Natural killer cell (primary cell): Measurements from ENCODE around the gene HOXA6. TPM values are rescaled to one million over a fixed set of nuclear protein-coding genes. Genes with fewer than 3 reads are reported as not detected.

ENCODE experiments used
- ATAC-seq, 3 donors: fragments of 150-1000 bp in 2 of 3; fragments of 200-7000 bp in 1 of 3; cut with Tn5 transposase; 1 replicate in 1 of 3; 2 replicates in 2 of 3; pipeline ENCODE4 v1.10.0; 2021; ENCODE audit warnings: mild to moderate bottlenecking in 2 of 3, moderate library complexity in 2 of 3
- DNase-seq, 2 donors: peaks; one replicate each; pipeline versions ENCODE4 v3.0.0 to v3.0.0-alpha.2; 2013 to 2021; ENCODE audit warnings: mixed read lengths in 1 of 2
- H3K27ac ChIP-seq: one replicate; pipeline ENCODE4 v1.5.1; 2013; ENCODE audit warnings: mild to moderate bottlenecking, low read length
- H3K27me3 ChIP-seq: one replicate; pipeline ENCODE4 v1.6.1; 2013; ENCODE audit warnings: low read length; ENCODE audit not compliant: control insufficient read depth, insufficient read depth
- H3K36me3 ChIP-seq: one replicate; pipeline ENCODE4 v1.6.1; 2013; ENCODE audit warnings: low read length; ENCODE audit not compliant: control insufficient read depth, insufficient read depth
- H3K4me1 ChIP-seq: one replicate; pipeline ENCODE4 v1.6.1; 2013; ENCODE audit warnings: low read length; ENCODE audit not compliant: control insufficient read depth, insufficient read depth
- H3K4me3 ChIP-seq: one replicate; pipeline ENCODE4 v1.5.1; 2013; ENCODE audit warnings: low read length
- H3K9me3 ChIP-seq: one replicate; pipeline ENCODE4 v1.6.1; 2013; ENCODE audit warnings: low read length; ENCODE audit not compliant: control insufficient read depth, insufficient read depth
- H3K27ac Mint-ChIP-seq, 2 donors: one replicate each; pipeline ENCODE4 v1.8.0; 2022; ENCODE audit warnings: mild to moderate bottlenecking in 2 of 2, mixed read lengths in 2 of 2, moderate library complexity in 1 of 2
- H3K27me3 Mint-ChIP-seq, 2 donors: one replicate each; pipeline ENCODE4 v1.8.0; 2022; ENCODE audit warnings: low read depth in 2 of 2, mixed read lengths in 2 of 2
- H3K36me3 Mint-ChIP-seq: one replicate; pipeline ENCODE4 v1.8.0; 2022; ENCODE audit warnings: mixed read lengths
- H3K4me1 Mint-ChIP-seq, 2 donors: one replicate each; pipeline ENCODE4 v1.8.0; 2022; ENCODE audit warnings: mixed read lengths in 2 of 2
- H3K4me3 Mint-ChIP-seq: one replicate; pipeline ENCODE4 v1.8.0; 2022; ENCODE audit warnings: mild to moderate bottlenecking, moderate library complexity, mixed read lengths
- H3K9me3 Mint-ChIP-seq, 2 donors: one replicate each; pipeline ENCODE4 v1.8.0; 2022; ENCODE audit warnings: mixed read lengths in 2 of 2
- WGBS: methylation state at CpG from one replicate; pipeline ENCODE4 v1.1.7; 2013; ENCODE audit warnings: missing lambda C conversion rate; ENCODE audit not compliant: insufficient coverage; 5-methylcytosine and 5-hydroxymethylcytosine counted together
- intact Hi-C: fragments of 100-400 bp; cut with micrococcal nuclease; formaldehyde crosslinking; loops from one replicate; pipeline ENCODE4 v1.14.2; 2022
- total RNA-seq, 4 donors: library from RNA; stranded (reverse); fragments of 120-200 nt in 1 of 4; gene quantifications; one replicate each; pipeline versions ENCODE4 v1.2.3 to v1.2.4, GENCODE V29; 2013 to 2022
- TF ChIP-seq, protein P1 (sequence below): fragments of 200-600 bp; IDR thresholded peaks from one replicate; pipeline ENCODE4 v1.8.0; 2022; ENCODE audit warnings: antibody characterized with exemption

Gene HOXA6
- total RNA-seq, 3 donors from 2014 or later (not counting 1 experiment from before 2014, with no cell fraction given), result 0.28 to 0.65 (median 0.43) TPM

DNA sequence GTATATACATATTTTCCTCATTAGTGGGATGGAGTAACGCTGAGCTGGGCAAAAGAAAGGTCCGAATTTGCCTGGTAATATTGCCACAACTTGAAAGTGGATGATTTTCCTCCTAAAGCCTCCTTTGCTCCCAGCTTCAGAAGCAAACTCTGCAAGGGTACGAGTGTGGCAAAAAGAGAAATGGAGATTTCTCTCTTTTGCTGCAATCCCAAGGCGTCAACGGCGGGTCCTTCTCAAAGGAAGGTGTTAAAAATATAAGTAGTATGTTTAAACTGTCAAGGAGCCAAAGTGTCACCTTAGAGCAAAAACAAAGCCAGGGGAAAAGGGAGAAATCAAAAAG lies 32.7 kb downstream of the HOXA6 start:
- H3K9me3 Mint-ChIP-seq, result no peaks in the 10 kb centered on the region
- Histone ChIP-seq H3K27ac (no peak overlapping the region), H3K4me3 (no peak overlapping the region), H3K4me1 (no peaks in the 10 kb centered on the region), H3K36me3 (no peaks in the 10 kb centered on the region), H3K9me3 (no peaks in the 10 kb centered on the region), H3K27me3 (no peaks in the 10 kb centered on the region)
- TF ChIP-seq, protein P1, sequence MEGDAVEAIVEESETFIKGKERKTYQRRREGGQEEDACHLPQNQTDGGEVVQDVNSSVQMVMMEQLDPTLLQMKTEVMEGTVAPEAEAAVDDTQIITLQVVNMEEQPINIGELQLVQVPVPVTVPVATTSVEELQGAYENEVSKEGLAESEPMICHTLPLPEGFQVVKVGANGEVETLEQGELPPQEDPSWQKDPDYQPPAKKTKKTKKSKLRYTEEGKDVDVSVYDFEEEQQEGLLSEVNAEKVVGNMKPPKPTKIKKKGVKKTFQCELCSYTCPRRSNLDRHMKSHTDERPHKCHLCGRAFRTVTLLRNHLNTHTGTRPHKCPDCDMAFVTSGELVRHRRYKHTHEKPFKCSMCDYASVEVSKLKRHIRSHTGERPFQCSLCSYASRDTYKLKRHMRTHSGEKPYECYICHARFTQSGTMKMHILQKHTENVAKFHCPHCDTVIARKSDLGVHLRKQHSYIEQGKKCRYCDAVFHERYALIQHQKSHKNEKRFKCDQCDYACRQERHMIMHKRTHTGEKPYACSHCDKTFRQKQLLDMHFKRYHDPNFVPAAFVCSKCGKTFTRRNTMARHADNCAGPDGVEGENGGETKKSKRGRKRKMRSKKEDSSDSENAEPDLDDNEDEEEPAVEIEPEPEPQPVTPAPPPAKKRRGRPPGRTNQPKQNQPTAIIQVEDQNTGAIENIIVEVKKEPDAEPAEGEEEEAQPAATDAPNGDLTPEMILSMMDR, result no peak
- DNase-seq (no peak), ATAC-seq (no peak)
- whole genome bisulfite sequencing, result 94% methylated on average over 6 of the region's 6 CpGs
- H3K4me1 Mint-ChIP-seq, result no peaks in the 10 kb centered on the region
- H3K4me3 Mint-ChIP-seq, result no peak overlapping the region
- H3K27me3 Mint-ChIP-seq, result peaks cover 0 to 4% of the 10 kb centered on the region in 2 donors
- intact Hi-C loops, result no loop called here
- H3K36me3 Mint-ChIP-seq, result no peaks in the 10 kb centered on the region
- no peak overlapping the region for H3K27ac Mint-ChIP-seq

DNA sequence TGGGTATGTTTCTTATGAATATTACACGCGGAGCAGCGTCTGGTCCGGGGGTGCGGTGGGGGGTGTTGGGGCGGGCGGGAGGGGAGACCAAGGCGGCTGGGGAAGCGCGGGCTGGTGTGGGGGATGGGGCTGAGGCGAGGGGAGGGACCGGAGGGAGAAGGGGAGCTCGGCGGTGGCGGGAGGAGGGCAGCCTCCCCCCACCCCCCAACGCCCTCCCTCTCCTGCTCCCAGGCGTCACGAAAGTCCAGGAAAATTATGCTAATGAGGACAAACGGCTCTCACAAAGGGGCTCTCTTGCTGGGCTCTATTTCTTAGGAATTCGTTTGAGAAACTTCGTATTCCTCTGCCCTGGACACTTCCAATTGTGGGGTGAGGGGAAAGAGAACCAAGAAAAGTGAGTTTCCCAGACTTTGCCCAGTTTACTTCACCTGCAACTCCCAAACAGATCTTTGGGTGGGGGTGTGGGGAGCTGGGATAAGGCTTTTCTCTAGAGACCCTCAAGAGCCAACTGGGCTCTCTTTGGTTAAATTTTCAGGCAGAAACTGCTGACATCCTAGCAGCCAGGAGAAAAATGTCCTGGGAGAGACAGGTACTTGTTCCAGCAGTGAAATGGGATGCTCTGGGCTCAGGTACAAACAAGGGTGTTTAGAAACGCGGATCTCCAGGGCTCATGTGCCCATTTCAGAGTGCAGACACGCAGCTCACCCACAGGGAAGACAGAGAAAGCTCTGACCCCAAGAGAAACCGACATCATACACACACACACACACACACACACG lies 33.4 kb downstream of the HOXA6 start:
- H3K27ac Mint-ChIP-seq, result no peak overlapping the region
- Histone ChIP-seq H3K9me3 (no peaks in the 10 kb centered on the region), H3K36me3 (no peaks in the 10 kb centered on the region), H3K27ac (no peak overlapping the region), H3K27me3 (no peaks in the 10 kb centered on the region), H3K4me1 (no peaks in the 10 kb centered on the region), H3K4me3 (no peak overlapping the region)
- ATAC-seq, result no peak
- no peaks in the 10 kb centered on the region for H3K9me3 Mint-ChIP-seq
- no peak for DNase-seq
- peaks cover 0 to 4% of the 10 kb centered on the region in 2 donors for H3K27me3 Mint-ChIP-seq
- intact Hi-C loops, result no loop called here
- TF ChIP-seq, protein P1, result no peak
- WGBS, result 83% methylated on average over 10 of the region's 26 CpGs
- H3K4me3 Mint-ChIP-seq, result no peak overlapping the region
- H3K36me3 Mint-ChIP-seq, result no peaks in the 10 kb centered on the region
- H3K4me1 Mint-ChIP-seq, result no peaks in the 10 kb centered on the region

DNA sequence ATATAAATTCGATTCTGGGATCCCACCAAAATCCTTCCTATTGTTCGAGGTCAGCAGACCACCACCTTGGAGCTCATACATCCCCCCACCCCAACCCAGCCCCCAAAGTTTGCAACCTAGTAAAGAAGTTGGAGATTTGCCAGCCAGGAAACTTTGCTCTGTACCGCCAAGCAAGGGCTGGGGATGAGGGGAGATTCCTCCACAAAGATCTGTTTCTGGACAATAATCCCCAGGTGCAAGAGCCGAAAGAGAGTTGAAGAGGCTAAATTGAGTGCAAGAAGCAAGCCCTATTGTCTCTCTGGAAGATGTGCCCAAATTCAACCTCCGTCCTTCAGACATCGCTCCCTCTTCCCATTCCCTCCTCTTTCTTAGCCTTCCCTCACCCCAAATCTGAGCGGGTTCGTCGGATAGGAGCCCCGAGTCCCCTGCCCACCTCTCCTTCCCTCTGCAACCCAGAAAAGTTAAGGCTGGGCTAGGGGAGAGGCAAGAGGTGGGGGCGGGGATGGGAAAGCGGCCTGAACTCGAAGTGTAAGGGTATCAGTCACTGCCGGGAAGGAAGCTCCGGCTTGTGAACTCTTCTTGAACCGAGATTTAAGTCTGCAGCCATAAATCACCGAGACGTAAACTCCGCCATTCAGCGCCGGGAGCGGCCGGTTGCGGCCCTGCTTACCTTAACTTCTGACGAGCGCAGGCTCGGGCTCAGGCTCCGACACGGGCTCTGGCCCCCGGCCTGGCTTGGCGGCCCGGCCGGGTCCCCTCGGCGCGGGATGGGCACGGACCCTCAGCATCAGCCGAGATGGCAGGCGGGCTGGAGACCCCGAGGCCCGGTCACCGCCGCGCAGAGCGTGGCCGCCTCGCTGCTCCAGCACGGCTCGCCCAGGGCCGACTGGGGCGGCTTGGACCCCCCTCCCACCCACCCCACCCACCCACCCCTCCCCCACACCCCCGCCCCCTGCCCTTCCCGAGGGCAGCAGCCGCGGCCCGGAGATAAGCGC lies 34.3 kb downstream of the HOXA6 start:
- H3K27ac ChIP-seq, result no peak overlapping the region
- WGBS, result 94% methylated on average over 46 of the region's 57 CpGs
- H3K9me3 Mint-ChIP-seq, result no peaks in the 10 kb centered on the region

More for the DNA sequence above, 34.3 kb downstream of the HOXA6 start:
- Histone ChIP-seq H3K9me3 (no peaks in the 10 kb centered on the region), H3K4me1 (no peaks in the 10 kb centered on the region), H3K27me3 (no peaks in the 10 kb centered on the region), H3K4me3 (no peak overlapping the region), H3K36me3 (no peaks in the 10 kb centered on the region)
- TF ChIP-seq, protein P1, result no peak
- Mint-ChIP-seq H3K27me3 (peaks cover 0 to 4% of the 10 kb centered on the region in 2 donors), H3K4me3 (no peak overlapping the region), H3K27ac (no peak overlapping the region), H3K36me3 (no peaks in the 10 kb centered on the region), H3K4me1 (no peaks in the 10 kb centered on the region)
- intact Hi-C loops, result no loop called here
- no peak for ATAC-seq
- no peak for DNase-seq
